BLaER1 (cell line): ENCODE measurements around the gene ZNF20.
"Not testable (repeated sequence)": the region's sequence is repeated elsewhere in the genome, so short reads cannot be mapped to it uniquely, and the experiment has no call there.

Experiments used
- H3K27ac ChIP-seq: shearing (Covaris generic); formaldehyde crosslinking; 2 replicates; pipeline ENCODE4 v1.8.1; 2022
- H3K27me3 ChIP-seq: shearing (Covaris generic); formaldehyde crosslinking; 2 replicates; pipeline ENCODE4 v1.8.1; 2022
- H3K36me3 ChIP-seq: shearing (Covaris generic); formaldehyde crosslinking; 2 replicates; pipeline ENCODE4 v1.8.1; 2022
- H3K4me1 ChIP-seq: shearing (Covaris generic); formaldehyde crosslinking; 2 replicates; pipeline ENCODE4 v1.8.1; 2022
- H3K4me2 ChIP-seq: shearing (Covaris generic); formaldehyde crosslinking; 2 replicates; pipeline ENCODE4 v1.8.1; 2022
- H3K4me3 ChIP-seq: shearing (Covaris generic); formaldehyde crosslinking; 2 replicates; pipeline ENCODE4 v1.8.1; 2022
- H3K9ac ChIP-seq: shearing (Covaris generic); formaldehyde crosslinking; 2 replicates; pipeline ENCODE4 v1.8.1; 2022
- H3K9me3 ChIP-seq: shearing (Covaris generic); formaldehyde crosslinking; 2 replicates; pipeline ENCODE4 v1.8.1; 2022
- H4K20me1 ChIP-seq: shearing (Covaris generic); formaldehyde crosslinking; 2 replicates; pipeline ENCODE4 v1.8.1; 2022
- Cebpa-rat ChIP-seq: shearing (Covaris generic); IDR thresholded peaks from 2 replicates; pipeline ENCODE4 v1.8.1; 2022

Gene ZNF20

DNA sequence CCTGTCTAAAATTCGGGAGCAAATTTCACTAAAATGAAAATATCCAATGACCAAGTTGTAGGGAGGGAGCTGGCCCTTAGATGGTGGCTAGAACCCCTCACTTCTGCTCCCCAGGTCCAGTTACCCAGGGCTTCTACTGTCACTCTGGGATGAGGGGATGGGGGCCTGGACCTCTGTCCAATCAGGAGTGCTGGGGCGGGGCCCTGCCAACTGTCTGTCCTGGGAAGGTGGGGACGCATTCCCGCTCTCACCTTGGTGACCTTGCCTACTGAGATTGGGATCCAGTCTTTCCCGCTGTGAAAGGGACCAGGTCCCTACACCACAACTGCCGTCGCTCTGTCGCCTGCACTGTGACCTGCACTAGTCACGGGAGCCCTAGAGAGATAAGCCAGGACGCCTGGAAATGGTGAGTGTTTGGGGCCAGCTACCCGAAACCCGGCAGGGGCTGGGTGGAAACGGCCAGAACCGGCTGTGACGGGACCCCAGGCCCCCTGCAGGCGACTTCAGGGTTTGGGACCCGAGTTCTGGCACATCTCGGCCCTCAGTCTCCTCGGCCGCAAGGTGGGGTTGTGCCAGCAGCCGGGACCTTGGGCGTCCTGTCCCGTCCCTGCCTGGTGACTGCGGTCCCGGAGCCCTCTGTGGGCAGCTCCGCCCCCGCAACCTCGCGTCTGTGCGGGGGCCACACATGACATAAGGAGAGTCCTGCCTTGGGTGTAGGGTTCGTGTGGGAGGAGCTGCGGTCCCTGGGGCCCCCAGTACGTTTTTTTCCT, 22.8 kb downstream of the ZNF20 start:
- Histone ChIP-seq H3K4me3 (no peak overlapping the region), H4K20me1 (no peaks in the 10 kb centered on the region), H3K36me3 (peaks cover 60% of the 10 kb centered on the region), H3K4me1 (no peaks in the 10 kb centered on the region), H3K27ac (no peak overlapping the region), H3K27me3 (no peaks in the 10 kb centered on the region), H3K4me2 (no peak overlapping the region), H3K9ac (no peak overlapping the region), H3K9me3 (peaks cover 71% of the 10 kb centered on the region)
- no peak for TF ChIP-seq Cebpa-rat

DNA sequence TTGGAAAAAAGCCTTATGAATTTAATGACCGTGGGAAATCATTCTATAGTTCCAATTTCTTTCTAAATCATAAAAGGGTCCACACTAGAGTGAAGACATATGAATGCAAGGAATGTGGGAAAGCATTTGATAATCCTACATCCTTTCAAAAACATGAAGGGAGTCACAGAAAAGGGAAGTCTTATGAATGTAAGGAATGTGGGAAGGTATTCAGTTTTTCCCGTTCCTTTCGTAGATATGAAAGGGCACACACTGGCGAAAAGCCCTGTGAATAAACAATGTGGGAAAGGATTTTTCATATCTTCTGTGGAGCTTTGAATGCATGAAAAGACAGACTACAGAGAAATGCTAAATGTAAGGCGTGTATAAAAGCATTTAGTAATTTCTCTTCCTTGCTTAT, 27.0 kb downstream of the ZNF20 start:
- Histone ChIP-seq H3K4me3 (no peak overlapping the region), H3K36me3 (peaks cover 96% of the 10 kb centered on the region), H3K4me1 (no peaks in the 10 kb centered on the region), H3K9me3 (peaks cover 99% of the 10 kb centered on the region), H3K27me3 (no peaks in the 10 kb centered on the region), H3K4me2 (no peak overlapping the region), H4K20me1 (no peaks in the 10 kb centered on the region), H3K27ac (no peak overlapping the region), H3K9ac (no peak overlapping the region)
- no peak for TF ChIP-seq Cebpa-rat

DNA sequence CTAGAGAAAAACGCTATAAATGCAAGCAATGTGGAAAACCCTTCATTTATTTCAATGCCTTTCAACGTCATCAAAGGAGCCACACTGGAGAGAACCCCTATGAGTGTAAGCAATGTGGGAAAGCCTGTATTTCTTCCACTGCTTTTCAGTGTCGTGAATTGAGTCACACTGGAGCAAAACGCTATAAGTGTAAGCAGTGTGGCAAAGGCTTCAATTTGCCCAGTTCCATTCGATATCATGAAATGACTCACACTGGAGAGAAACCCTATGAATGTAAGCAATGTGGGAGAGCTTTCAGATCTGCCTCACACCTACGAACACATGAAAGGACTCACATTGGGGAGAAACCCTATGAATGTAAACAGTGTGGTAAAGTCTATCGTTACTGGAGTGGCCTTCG, 27.4 kb downstream of the ZNF20 start:
- H4K20me1 ChIP-seq = no peaks in the 10 kb centered on the region
- no peak overlapping the region for H3K27ac ChIP-seq
- no peaks in the 10 kb centered on the region for H3K4me1 ChIP-seq
- no peak overlapping the region for H3K4me3 ChIP-seq
- no peak overlapping the region for H3K4me2 ChIP-seq
- TF ChIP-seq Cebpa-rat = no peak
- H3K27me3 ChIP-seq = no peaks in the 10 kb centered on the region
- H3K36me3 ChIP-seq = peaks cover 99% of the 10 kb centered on the region
- no peak overlapping the region for H3K9ac ChIP-seq
- peaks cover 99% of the 10 kb centered on the region for H3K9me3 ChIP-seq

DNA sequence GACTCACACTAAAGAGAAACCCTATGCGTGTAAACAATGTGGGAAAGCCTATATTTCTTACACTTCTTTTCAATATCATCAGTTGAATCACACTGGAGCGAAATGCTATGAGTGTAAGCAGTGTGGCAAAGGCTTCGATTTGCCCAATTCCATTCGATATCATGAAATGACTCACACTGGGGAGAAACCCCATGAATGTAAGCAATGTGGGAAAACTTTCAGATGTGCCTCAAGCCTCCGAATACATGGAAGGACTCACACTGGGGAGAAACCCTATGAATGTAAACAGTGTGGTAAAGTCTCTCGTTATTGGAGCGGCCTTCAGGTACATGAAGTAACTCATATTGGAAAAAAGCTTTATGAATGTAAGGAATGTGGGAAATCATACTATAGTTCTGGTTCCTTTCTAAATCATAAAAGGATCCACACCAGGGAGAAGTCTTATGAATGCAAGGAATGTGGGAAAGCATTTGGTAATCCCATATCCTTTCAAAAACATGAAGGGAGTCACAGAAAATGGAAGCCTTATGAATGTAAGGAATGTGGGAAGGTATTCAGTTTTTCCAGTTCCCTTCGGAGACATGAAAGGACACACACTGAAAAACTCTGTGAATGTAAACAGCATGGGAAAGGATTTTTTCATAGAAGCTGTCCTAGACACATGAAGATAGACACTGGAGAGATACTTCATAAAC, 28.1 kb downstream of the ZNF20 start:
- peaks cover 99% of the 10 kb centered on the region for H3K36me3 ChIP-seq
- H3K4me3 ChIP-seq = no peak overlapping the region
- H3K27me3 ChIP-seq = no peaks in the 10 kb centered on the region
- no peak overlapping the region for H3K27ac ChIP-seq
- no peaks in the 10 kb centered on the region for H4K20me1 ChIP-seq
- no peaks in the 10 kb centered on the region for H3K4me1 ChIP-seq
- no peak for TF ChIP-seq Cebpa-rat
- H3K9me3 ChIP-seq = peaks cover 99% of the 10 kb centered on the region
- no peak overlapping the region for H3K4me2 ChIP-seq
- H3K9ac ChIP-seq = no peak overlapping the region

DNA sequence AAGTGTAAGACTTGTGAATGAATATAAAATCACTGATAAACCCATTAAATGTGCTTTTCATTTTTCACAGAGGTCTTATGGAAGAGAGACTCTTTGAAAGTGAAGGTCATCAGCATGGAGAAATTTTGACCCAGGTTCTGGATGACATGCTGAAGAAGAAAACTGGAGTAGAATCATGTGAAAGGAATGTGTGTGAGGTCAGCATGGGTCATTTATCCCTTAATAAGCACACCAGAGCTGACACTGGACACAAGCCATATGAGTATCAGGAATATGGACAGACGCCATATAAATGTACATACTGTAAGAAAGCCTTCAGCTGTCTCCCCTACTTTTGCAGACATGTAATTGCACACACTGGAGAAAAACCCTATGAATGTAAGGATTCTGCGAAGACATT, 29.0 kb downstream of the ZNF20 start:
- Histone ChIP-seq H3K9me3 (peaks cover 99% of the 10 kb centered on the region), H3K36me3 (peaks cover 99% of the 10 kb centered on the region)
- TF ChIP-seq Cebpa-rat = no peak

DNA sequence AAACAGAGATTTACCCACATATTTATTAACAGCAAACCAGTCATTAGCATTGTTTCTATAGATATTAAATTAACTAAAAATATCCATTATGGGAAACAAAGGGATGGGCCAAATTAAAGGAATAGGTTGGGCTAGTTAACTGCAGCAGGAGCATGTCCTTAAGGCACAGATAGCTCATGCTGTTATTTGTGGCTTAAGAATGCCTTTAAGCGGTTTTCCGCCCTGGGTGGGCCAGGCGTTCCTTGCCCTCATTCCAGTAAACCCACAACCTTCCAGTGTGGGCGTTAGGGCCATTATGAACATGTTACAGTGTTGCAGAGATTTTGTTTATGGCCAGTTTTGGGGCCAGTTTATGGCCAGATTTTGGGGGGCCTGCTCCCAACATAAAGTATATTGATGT, 36.2 kb downstream of the ZNF20 start:
- H3K27me3 ChIP-seq, H4K20me1 ChIP-seq, H3K27ac ChIP-seq, H3K4me1 ChIP-seq, H3K9ac ChIP-seq, H3K4me3 ChIP-seq, H3K4me2 ChIP-seq: not testable (repeated sequence)
- Histone ChIP-seq H3K9me3 (peaks cover 29% of the 10 kb centered on the region), H3K36me3 (peaks cover 68% of the 10 kb centered on the region)

More for the DNA sequence above, 29.0 kb downstream of the ZNF20 start:
- Histone ChIP-seq H3K9ac (no peak overlapping the region), H3K27me3 (no peaks in the 10 kb centered on the region), H3K4me2 (no peak overlapping the region), H3K4me1 (no peaks in the 10 kb centered on the region), H3K27ac (no peak overlapping the region), H4K20me1 (no peaks in the 10 kb centered on the region), H3K4me3 (no peak overlapping the region)

DNA sequence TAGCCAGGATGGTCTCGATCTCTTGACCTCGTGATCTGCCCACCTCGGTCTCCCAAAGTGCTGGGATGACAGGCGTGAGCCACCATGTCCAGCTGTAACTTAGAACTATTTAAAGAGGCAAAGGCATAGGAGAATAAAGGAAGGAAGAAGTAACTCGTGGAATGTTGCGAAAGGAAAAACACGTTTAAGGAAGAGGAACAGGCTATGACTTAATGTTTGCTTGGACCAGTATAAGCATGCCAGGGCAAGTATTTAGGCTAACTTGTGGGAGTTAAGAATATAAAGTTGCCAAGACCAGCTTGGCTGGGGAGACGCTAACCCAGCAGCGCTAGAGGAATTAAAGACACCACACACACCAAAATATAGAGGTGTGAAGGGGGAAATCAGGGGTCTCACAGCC, 42.1 kb downstream of the ZNF20 start:
- Histone ChIP-seq H3K4me3 (no peak overlapping the region), H3K9ac (no peak overlapping the region), H3K36me3 (peaks cover 78% of the 10 kb centered on the region), H4K20me1 (no peaks in the 10 kb centered on the region), H3K27me3 (no peaks in the 10 kb centered on the region), H3K4me2 (no peak overlapping the region), H3K9me3 (no peaks in the 10 kb centered on the region; the same call in 1 of the 2 replicates), H3K27ac (no peak overlapping the region), H3K4me1 (peaks cover 11% of the 10 kb centered on the region)
- no peak for TF ChIP-seq Cebpa-rat

DNA sequence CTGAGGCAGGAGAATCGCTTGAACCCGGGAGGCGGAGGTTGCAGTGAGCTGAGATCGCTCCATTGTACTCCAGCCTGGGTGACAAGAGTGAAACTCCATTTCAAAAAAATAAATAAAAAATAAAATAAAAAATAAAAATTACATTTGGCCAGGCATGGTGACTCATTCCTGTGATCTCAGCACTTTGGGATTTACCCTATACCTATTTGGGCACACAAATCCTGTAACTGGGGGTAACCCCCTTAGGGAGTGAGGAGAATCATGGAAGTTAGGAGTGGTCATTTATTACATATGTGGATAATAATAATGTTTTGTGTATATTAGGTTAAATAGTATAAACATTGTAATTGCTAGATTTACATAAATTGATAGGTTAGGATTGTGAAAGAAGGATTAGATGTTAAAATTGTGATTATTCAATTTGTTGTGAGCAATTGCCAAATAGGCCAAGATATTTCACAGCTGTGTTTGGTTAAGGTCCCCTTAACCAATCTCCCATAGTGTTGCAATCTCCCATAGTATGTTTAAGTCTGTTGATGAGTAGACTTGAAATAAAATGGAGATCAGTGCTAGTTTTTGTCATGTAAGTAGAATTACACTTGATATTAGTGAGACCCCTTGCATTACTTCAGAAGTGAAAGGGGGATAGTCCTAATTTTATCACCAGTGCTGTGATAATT, 44.9 kb downstream of the ZNF20 start:
- peaks cover 26% of the 10 kb centered on the region for H3K4me1 ChIP-seq
- no peak overlapping the region for H3K9ac ChIP-seq
- H3K4me3 ChIP-seq = no peak overlapping the region
- no peak overlapping the region for H3K4me2 ChIP-seq
- no peak overlapping the region for H3K27ac ChIP-seq
- H3K36me3 ChIP-seq = peaks cover 63% of the 10 kb centered on the region
- H3K27me3 ChIP-seq = no peaks in the 10 kb centered on the region
- no peaks in the 10 kb centered on the region for H4K20me1 ChIP-seq
- no peak for TF ChIP-seq Cebpa-rat
- H3K9me3 ChIP-seq = no peaks in the 10 kb centered on the region; the same call in 1 of the 2 replicates

DNA sequence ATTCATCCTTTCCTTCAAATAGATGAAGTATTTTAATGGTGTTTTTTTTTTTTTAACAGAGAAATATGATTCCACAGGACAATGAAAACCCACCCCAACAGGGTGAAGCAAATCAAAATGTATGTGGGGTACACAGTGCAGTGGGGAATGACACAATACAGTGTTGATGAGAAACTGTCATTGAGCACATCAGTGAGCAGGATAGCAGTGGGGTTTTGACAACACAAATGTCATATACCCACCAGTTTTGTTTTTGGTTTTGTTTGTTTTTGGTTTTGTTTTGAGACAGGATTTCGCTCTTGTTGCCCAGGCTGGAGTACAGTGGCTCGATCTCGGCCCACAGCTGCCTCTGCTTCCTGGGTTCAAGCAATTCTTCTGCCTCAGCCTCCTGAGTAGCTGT, 46.4 kb downstream of the ZNF20 start:
- Histone ChIP-seq H3K4me1 (peaks cover 26% of the 10 kb centered on the region), H3K4me3 (no peak overlapping the region), H3K9me3 (no peaks in the 10 kb centered on the region; the same call in 1 of the 2 replicates), H3K4me2 (peak overlapping the region; percentile 90), H3K36me3 (peaks cover 51% of the 10 kb centered on the region), H3K27ac (no peak overlapping the region), H3K27me3 (no peaks in the 10 kb centered on the region), H3K9ac (no peak overlapping the region), H4K20me1 (no peaks in the 10 kb centered on the region)
- no peak for TF ChIP-seq Cebpa-rat

DNA sequence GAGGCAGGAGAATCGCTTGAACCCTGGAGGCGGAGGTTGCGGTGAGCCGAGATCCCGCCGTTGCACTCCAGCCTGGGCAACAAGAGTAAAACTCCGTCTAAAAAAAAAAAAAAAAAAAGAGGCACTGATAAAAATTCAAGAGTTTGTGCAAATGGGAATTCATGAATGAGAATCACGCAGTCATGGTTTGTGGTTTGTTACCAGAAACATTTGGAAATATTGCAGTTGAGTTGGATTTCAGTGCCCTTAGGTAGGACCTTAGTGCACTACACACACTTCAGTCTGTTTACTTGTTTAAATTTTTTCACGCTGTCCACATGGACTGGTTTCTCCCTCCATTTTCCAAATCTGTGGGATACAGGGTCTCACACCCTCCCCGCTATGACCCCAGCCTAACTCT, 47.2 kb downstream of the ZNF20 start:
- Histone ChIP-seq H3K36me3 (peaks cover 42% of the 10 kb centered on the region), H3K9me3 (no peaks in the 10 kb centered on the region; the same call in 1 of the 2 replicates), H3K9ac (peak overlapping the region; percentile 91), H4K20me1 (no peaks in the 10 kb centered on the region), H3K27me3 (no peaks in the 10 kb centered on the region), H3K4me3 (peak overlapping the region; percentile 84), H3K4me2 (peak overlapping the region; percentile 90), H3K27ac (peak overlapping the region; percentile 93), H3K4me1 (peaks cover 26% of the 10 kb centered on the region)
- no peak for TF ChIP-seq Cebpa-rat
